Measurements from ENCODE around the gene PRF1. TPM values are rescaled to one million over a fixed set of nuclear protein-coding genes. Genes with fewer than 3 reads are reported as not detected.
A peak's percentile ranks its signal among the peaks of the same experiment; 100 is the strongest.

The PRF1 gene
- total RNA-seq, 1 donor from 2014 or later, result 4.1 TPM

- no peak for DNase-seq (ENCODE audit: low spot score)
Observed at GRCh38 chr10:70560511-70560941, 42.0 kb downstream of the PRF1 start.

- DNase-seq (ENCODE audit: low spot score), result no peak
Observed at GRCh38 chr10:70559861-70560260, 42.7 kb downstream of the PRF1 start.

- no peak for DNase-seq (ENCODE audit: low spot score)
Observed at GRCh38 chr10:70558871-70559810, 43.4 kb downstream of the PRF1 start.

GRCh38 chr10:70558295-70558694, 44.2 kb downstream of the PRF1 start:
- no peak for DNase-seq (ENCODE audit: low spot score)

GRCh38 chr10:70557876-70558275, 44.7 kb downstream of the PRF1 start:
- DNase-seq (ENCODE audit: low spot score), result no peak

- DNase-seq (ENCODE audit: low spot score), result no peak
Observed at GRCh38 chr10:70557086-70557845, 45.3 kb downstream of the PRF1 start.

GRCh38 chr10:70555371-70555770, 47.2 kb downstream of the PRF1 start:
- no peak for DNase-seq (ENCODE audit: low spot score)

- DNase-seq (ENCODE audit: low spot score), result no peak
Observed at GRCh38 chr10:70552586-70552985, 50.0 kb downstream of the PRF1 start.

- no peak for DNase-seq (ENCODE audit: low spot score)
Observed at GRCh38 chr10:70551971-70552422, 50.5 kb downstream of the PRF1 start.

GRCh38 chr10:70551466-70551865, 51.1 kb downstream of the PRF1 start:
- DNase-seq (ENCODE audit: low spot score), result no peak

GRCh38 chr10:70550459-70550858, 52.1 kb downstream of the PRF1 start:
- DNase-seq (ENCODE audit: low spot score), result no peak

- peak; percentile 74 for DNase-seq (ENCODE audit: low spot score)
Observed at GRCh38 chr10:70549962-70550458, 52.5 kb downstream of the PRF1 start.

GRCh38 chr10:70549351-70549961, 53.1 kb downstream of the PRF1 start:
- no peak for DNase-seq (ENCODE audit: low spot score)

Other genes starting within 250 kb of the PRF1 start
- 5.4 TPM for gene LRRC20, start 220.1 kb downstream of the PRF1 start, total RNA-seq
- 81.6 TPM for gene EIF4EBP2, start 198.6 kb downstream of the PRF1 start, total RNA-seq
- gene NODAL, start 161.1 kb downstream of the PRF1 start, total RNA-seq, result not detected
- 11.0 TPM for gene PALD1, start 124.0 kb downstream of the PRF1 start, total RNA-seq
- gene ADAMTS14, start 69.8 kb upstream of the PRF1 start, total RNA-seq, result 2.1 TPM
- gene TBATA, start 182.6 kb upstream of the PRF1 start, total RNA-seq, result not detected
- 180 TPM for gene SGPL1, start 213.2 kb upstream of the PRF1 start, total RNA-seq

Data from ureter (tissue), 1 donor.